ENCODE results near the gene PGAP1. TPM values are rescaled to one million over a fixed set of nuclear protein-coding genes. Genes with fewer than 3 reads are reported as not detected.

The PGAP1 gene
- total RNA-seq, 6 donors from 2014 or later, result 4.2 to 15.5 (median 10.5) TPM

- Histone ChIP-seq H3K27ac (no peak overlapping the region), H3K4me3 (no peak overlapping the region), H3K27me3 (no peaks in the 10 kb centered on the region), H3K9me3 (no peaks in the 10 kb centered on the region), H3K36me3 (no peaks in the 10 kb centered on the region), H3K4me1 (peaks cover 0 to 8% (median 0%) of the 10 kb centered on the region in 4 donors)
- 79 to 87% methylated on average over 2 of the region's 2 CpGs for WGBS, 2 donors
- no peak for TF ChIP-seq CTCF (IDR thresholded peaks at IDR 0.05)
- TF ChIP-seq POLR2AphosphoS5 (IDR thresholded peaks at IDR 0.05), result no peak
- TF ChIP-seq POLR2A (IDR thresholded peaks at IDR 0.05), result no peak
- no peak for TF ChIP-seq EP300 (IDR thresholded peaks at IDR 0.05)
- DNase-seq (no peak), ATAC-seq (ENCODE audit: low FRiP score in 2 of 2) (no peak)
Observed at GRCh38 chr2:196931555-196931954, 5.0 kb upstream of the PGAP1 start.

GRCh38 chr2:196927376-196928225, 1.1 kb upstream of the PGAP1 start:
- Histone ChIP-seq H3K9me3 (no peaks in the 10 kb centered on the region), H3K4me3 (peak overlapping the region; percentile 38 to 88 (median 70)), H3K27me3 (no peaks in the 10 kb centered on the region), H3K36me3 (no peaks in the 10 kb centered on the region), H3K27ac (peak overlapping the region; percentile 81 to 89 (median 88)), H3K4me1 (peaks cover 4 to 15% (median 7%) of the 10 kb centered on the region in 4 donors)
- DNase-seq (no peak), ATAC-seq (ENCODE audit: low FRiP score in 2 of 2) (peak in 1 of 2 donors; percentile 30)
- WGBS, 2 donors, result 15% methylated on average over 22 of the region's 22 CpGs
- TF ChIP-seq CTCF (IDR thresholded peaks at IDR 0.05), result no peak
- no peak for TF ChIP-seq POLR2A (IDR thresholded peaks at IDR 0.05)
- no peak for TF ChIP-seq EP300 (IDR thresholded peaks at IDR 0.05)
- no peak for TF ChIP-seq POLR2AphosphoS5 (IDR thresholded peaks at IDR 0.05)

- Histone ChIP-seq H3K4me1 (peaks cover 4 to 15% (median 7%) of the 10 kb centered on the region in 4 donors), H3K9me3 (no peaks in the 10 kb centered on the region), H3K4me3 (peak overlapping the region; percentile 38 to 88 (median 70)), H3K27me3 (no peaks in the 10 kb centered on the region), H3K36me3 (no peaks in the 10 kb centered on the region), H3K27ac (peak overlapping the region; percentile 81 to 89 (median 88))
- TF ChIP-seq EP300 (IDR thresholded peaks at IDR 0.05) (no peak), CTCF (IDR thresholded peaks at IDR 0.05) (no peak), POLR2A (IDR thresholded peaks at IDR 0.05) (no peak), POLR2AphosphoS5 (IDR thresholded peaks at IDR 0.05) (no peak)
- peak; percentile 35 to 59 for ATAC-seq (ENCODE audit: low FRiP score in 2 of 2)
- WGBS, 2 donors, result 0 to 1% methylated on average over 37 of the region's 37 CpGs
- peak; percentile 33 to 39 for DNase-seq
Observed at GRCh38 chr2:196925768-196926561, 542 bp downstream of the PGAP1 start.

- H3K9me3 ChIP-seq, result no peaks in the 10 kb centered on the region
- no peak for ATAC-seq (ENCODE audit: low FRiP score in 2 of 2)
- no peak for DNase-seq
- no peaks in the 10 kb centered on the region for H3K27me3 ChIP-seq
- H3K4me3 ChIP-seq, result peak overlapping the region; percentile 38 to 88 (median 70)
- H3K4me1 ChIP-seq, result peaks cover 4 to 15% (median 7%) of the 10 kb centered on the region in 4 donors
- H3K27ac ChIP-seq, result peak overlapping the region in 3 of 4 donors; percentile 81 to 88 (median 87)
- WGBS, 2 donors, result 26 to 32% methylated on average over 11 of the region's 11 CpGs
- no peak for TF ChIP-seq CTCF (IDR thresholded peaks at IDR 0.05)
- no peaks in the 10 kb centered on the region for H3K36me3 ChIP-seq
Observed at GRCh38 chr2:196925051-196925767, 1.3 kb downstream of the PGAP1 start.
